Measurements from ENCODE around the gene SAMSN1. TPM values are rescaled to one million over a fixed set of nuclear protein-coding genes. Genes with fewer than 3 reads are reported as not detected.

Gene SAMSN1
- total RNA-seq, 5 donors from 2014 or later (not counting 1 experiment from before 2014, with no cell fraction given), result 25.3 to 64.6 (median 45.4) TPM

- 100% methylated on average over 2 of the region's 4 CpGs for WGBS (ENCODE audit: insufficient coverage)
- H3K4me1 Mint-ChIP-seq, result peaks cover 7 to 51% (median 20%) of the 10 kb centered on the region in 3 donors
- Histone ChIP-seq H3K4me3 (ENCODE audit: control insufficient read depth in 1 of 2, extremely low read depth in 1 of 2, low read length in 1 of 2) (no peak overlapping the region), H3K27me3 (replicated peaks in 1 of 2; ENCODE audit: control insufficient read depth in 2 of 2, extremely low read depth in 1 of 2, insufficient read depth in 2 of 2, low read length in 1 of 2) (no peaks in the 10 kb centered on the region), H3K9me3 (no peaks in the 10 kb centered on the region), H3K36me3 (ENCODE audit: control insufficient read depth in 2 of 2, extremely low read depth in 1 of 2, insufficient read depth in 1 of 2, low read length in 1 of 2) (no peaks in the 10 kb centered on the region), H3K4me1 (ENCODE audit: control insufficient read depth in 1 of 2, extremely low read depth in 1 of 2, insufficient read depth in 2 of 2, low read length in 2 of 2) (peaks cover 0 to 2% of the 10 kb centered on the region in 2 experiments), H3K27ac (ENCODE audit: low read length) (no peak overlapping the region)
- H3K4me3 Mint-ChIP-seq, result no peak overlapping the region
- POLR2A ChIA-PET, result no interaction called here
- DNase-seq (no peak), ATAC-seq (replicated peaks in 1 of 4) (no peak)
- H3K36me3 Mint-ChIP-seq, result no peaks in the 10 kb centered on the region
- H3K27me3 Mint-ChIP-seq, result no peaks in the 10 kb centered on the region
- CTCF ChIA-PET, result interaction anchor here (0.6 kb wide), 3 partner anchors 23 to 49 kb away, joined by 3 to 4 read pairs (median 3); no protein-coding TSS in a partner anchor
- H3K27ac Mint-ChIP-seq, result peak overlapping the region in 1 of 2 donors; percentile 4
- peaks cover 0 to 4% (median 4%) of the 10 kb centered on the region in 3 donors for H3K9me3 Mint-ChIP-seq
Measured at GRCh38 chr21:14583629-14584255, 37.6 kb upstream of the SAMSN1 start.

- Histone ChIP-seq H3K27me3 (replicated peaks in 1 of 2; ENCODE audit: control insufficient read depth in 2 of 2, extremely low read depth in 1 of 2, insufficient read depth in 2 of 2, low read length in 1 of 2) (no peaks in the 10 kb centered on the region), H3K27ac (ENCODE audit: low read length) (no peak overlapping the region), H3K36me3 (ENCODE audit: control insufficient read depth in 2 of 2, extremely low read depth in 1 of 2, insufficient read depth in 1 of 2, low read length in 1 of 2) (no peaks in the 10 kb centered on the region), H3K9me3 (no peaks in the 10 kb centered on the region), H3K4me3 (ENCODE audit: control insufficient read depth in 1 of 2, extremely low read depth in 1 of 2, low read length in 1 of 2) (no peak overlapping the region), H3K4me1 (ENCODE audit: control insufficient read depth in 1 of 2, extremely low read depth in 1 of 2, insufficient read depth in 2 of 2, low read length in 2 of 2) (peaks cover 0 to 2% of the 10 kb centered on the region in 2 experiments)
- Mint-ChIP-seq H3K9me3 (no peaks in the 10 kb centered on the region), H3K27me3 (no peaks in the 10 kb centered on the region), H3K4me1 (peaks cover 7 to 47% (median 20%) of the 10 kb centered on the region in 3 donors), H3K4me3 (no peak overlapping the region), H3K27ac (no peak overlapping the region), H3K36me3 (no peaks in the 10 kb centered on the region)
- WGBS (ENCODE audit: insufficient coverage), result 100% methylated on average over 1 of the region's 10 CpGs
- ChIA-PET CTCF (interaction anchor here in 1 of 2 donors (0.6 kb wide), 1 partner anchor 22 kb away, joined by 3 read pairs; no protein-coding TSS in a partner anchor), POLR2A (no interaction called here)
- no peak for DNase-seq
- ATAC-seq (replicated peaks in 1 of 4), result no peak
Measured at GRCh38 chr21:14582934-14583628, 37.0 kb upstream of the SAMSN1 start.

GRCh38 chr21:14581902-14582457, 35.9 kb upstream of the SAMSN1 start:
- H3K9me3 Mint-ChIP-seq, result no peaks in the 10 kb centered on the region

DNA sequence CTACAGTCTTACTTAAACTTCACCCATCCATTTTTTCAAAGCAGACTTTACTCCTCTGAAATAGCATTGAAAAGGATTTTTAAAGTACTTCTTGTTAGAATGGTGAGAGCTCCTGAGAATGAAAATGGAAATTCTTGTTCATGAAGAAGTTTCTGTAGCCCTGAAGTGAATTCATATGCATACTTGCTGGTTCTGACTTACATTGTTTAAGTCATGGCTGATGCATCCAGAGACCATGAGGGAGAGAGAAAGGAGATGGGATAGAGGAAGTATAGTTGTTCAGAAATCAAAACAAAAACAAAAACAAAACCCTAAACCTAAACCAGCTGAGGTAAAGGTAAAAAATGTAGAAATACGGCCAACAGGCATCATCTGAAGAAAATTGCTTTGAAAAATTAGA, 27.1 kb upstream of the SAMSN1 start:
- Mint-ChIP-seq H3K27ac (no peak overlapping the region), H3K36me3 (no peaks in the 10 kb centered on the region), H3K27me3 (no peaks in the 10 kb centered on the region), H3K4me1 (no peaks in the 10 kb centered on the region), H3K9me3 (no peaks in the 10 kb centered on the region), H3K4me3 (no peak overlapping the region)
- WGBS (ENCODE audit: insufficient coverage), result no CpG with 5 or more reads among the region's 1 CpG
- H3K36me3 ChIP-seq (ENCODE audit: control insufficient read depth in 2 of 2, extremely low read depth in 1 of 2, insufficient read depth in 1 of 2, low read length in 1 of 2), result no peaks in the 10 kb centered on the region
- ChIA-PET POLR2A (no interaction called here), CTCF (no interaction called here)
- no peak overlapping the region for H3K27ac ChIP-seq (ENCODE audit: low read length)
- H3K9me3 ChIP-seq, result no peaks in the 10 kb centered on the region
- H3K4me1 ChIP-seq (ENCODE audit: control insufficient read depth in 1 of 2, extremely low read depth in 1 of 2, insufficient read depth in 2 of 2, low read length in 2 of 2), result no peaks in the 10 kb centered on the region
- H3K4me3 ChIP-seq (ENCODE audit: control insufficient read depth in 1 of 2, extremely low read depth in 1 of 2, low read length in 1 of 2), result no peak overlapping the region
- H3K27me3 ChIP-seq (replicated peaks in 1 of 2; ENCODE audit: control insufficient read depth in 2 of 2, extremely low read depth in 1 of 2, insufficient read depth in 2 of 2, low read length in 1 of 2), result no peaks in the 10 kb centered on the region
- no peak for DNase-seq
- ATAC-seq (replicated peaks in 1 of 4), result no peak

More at GRCh38 chr21:14581902-14582457, 35.9 kb upstream of the SAMSN1 start:
- peak in 5 of 35 experiments; percentile 3 to 53 (median 8) for DNase-seq
- Histone ChIP-seq H3K9me3 (no peaks in the 10 kb centered on the region), H3K36me3 (ENCODE audit: control insufficient read depth in 2 of 2, extremely low read depth in 1 of 2, insufficient read depth in 1 of 2, low read length in 1 of 2) (no peaks in the 10 kb centered on the region), H3K4me1 (ENCODE audit: control insufficient read depth in 1 of 2, extremely low read depth in 1 of 2, insufficient read depth in 2 of 2, low read length in 2 of 2) (peaks cover 0 to 2% of the 10 kb centered on the region in 2 experiments), H3K4me3 (ENCODE audit: control insufficient read depth in 1 of 2, extremely low read depth in 1 of 2, low read length in 1 of 2) (peak overlapping the region in 1 of 2 donors; percentile 6), H3K27ac (ENCODE audit: low read length) (peak overlapping the region; percentile 35), H3K27me3 (replicated peaks in 1 of 2; ENCODE audit: control insufficient read depth in 2 of 2, extremely low read depth in 1 of 2, insufficient read depth in 2 of 2, low read length in 1 of 2) (no peaks in the 10 kb centered on the region)
- Mint-ChIP-seq H3K27me3 (no peaks in the 10 kb centered on the region), H3K4me1 (peaks cover 7 to 42% (median 18%) of the 10 kb centered on the region in 3 donors), H3K27ac (peak overlapping the region; percentile 72 to 77), H3K36me3 (no peaks in the 10 kb centered on the region), H3K4me3 (peak overlapping the region; percentile 8 to 53 (median 41))
- WGBS (ENCODE audit: insufficient coverage), result 53% methylated on average over 3 of the region's 6 CpGs
- ChIA-PET CTCF (no interaction called here), POLR2A (interaction anchor here in 1 of 2 donors (0.7 kb wide), 1 partner anchor 20 kb away, joined by 3 read pairs; no protein-coding TSS in a partner anchor)
- peak; percentile 67 to 87 (median 86) for ATAC-seq (replicated peaks in 1 of 4)

DNA sequence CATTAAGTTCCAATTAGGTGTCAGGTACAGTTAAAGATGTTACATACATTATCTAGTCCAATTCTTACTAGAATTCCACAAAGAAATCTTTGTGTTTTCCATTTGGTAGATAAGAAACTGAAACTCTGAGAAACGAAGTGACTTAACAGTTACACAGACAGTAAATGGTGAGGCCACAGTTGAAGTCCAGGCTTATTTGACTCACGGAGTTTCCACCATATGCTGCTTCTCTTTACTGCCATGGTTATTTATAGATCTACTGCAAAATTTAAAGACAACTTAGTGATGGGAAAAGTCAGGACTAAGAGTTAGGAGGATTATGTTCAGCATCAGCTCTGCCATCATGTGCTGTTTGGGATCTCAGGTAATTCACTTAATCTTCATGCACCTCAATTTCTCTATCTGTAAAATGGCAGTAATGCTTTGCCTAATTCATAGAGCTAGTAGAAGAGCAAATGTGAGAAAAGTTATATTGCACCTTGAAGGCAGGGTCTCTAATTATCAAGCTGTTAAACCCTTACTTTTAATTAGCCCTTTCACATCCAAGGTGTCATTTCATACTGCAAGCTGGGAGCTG, 26.2 kb upstream of the SAMSN1 start:
- H3K27me3 Mint-ChIP-seq, result no peaks in the 10 kb centered on the region
- no CpG with 5 or more reads among the region's 2 CpGs for WGBS (ENCODE audit: insufficient coverage)
- H3K9me3 Mint-ChIP-seq, result no peaks in the 10 kb centered on the region
- no peaks in the 10 kb centered on the region for H3K36me3 ChIP-seq (ENCODE audit: control insufficient read depth in 2 of 2, extremely low read depth in 1 of 2, insufficient read depth in 1 of 2, low read length in 1 of 2)
- no peaks in the 10 kb centered on the region for H3K4me1 Mint-ChIP-seq
- DNase-seq (no peak), ATAC-seq (replicated peaks in 1 of 4) (no peak)
- H3K27ac ChIP-seq (ENCODE audit: low read length), result no peak overlapping the region
- ChIA-PET POLR2A (interaction anchor here (0.6 kb wide), 2 partner anchors 95 to 117 kb away, joined by 3 read pairs; no protein-coding TSS in a partner anchor), CTCF (no interaction called here)
- no peaks in the 10 kb centered on the region for H3K36me3 Mint-ChIP-seq
- no peak overlapping the region for H3K27ac Mint-ChIP-seq
- no peaks in the 10 kb centered on the region for H3K27me3 ChIP-seq (replicated peaks in 1 of 2; ENCODE audit: control insufficient read depth in 2 of 2, extremely low read depth in 1 of 2, insufficient read depth in 2 of 2, low read length in 1 of 2)
- no peak overlapping the region for H3K4me3 Mint-ChIP-seq
- no peaks in the 10 kb centered on the region for H3K4me1 ChIP-seq (ENCODE audit: control insufficient read depth in 1 of 2, extremely low read depth in 1 of 2, insufficient read depth in 2 of 2, low read length in 2 of 2)
- H3K9me3 ChIP-seq, result no peaks in the 10 kb centered on the region
- no peak overlapping the region for H3K4me3 ChIP-seq (ENCODE audit: control insufficient read depth in 1 of 2, extremely low read depth in 1 of 2, low read length in 1 of 2)

DNA sequence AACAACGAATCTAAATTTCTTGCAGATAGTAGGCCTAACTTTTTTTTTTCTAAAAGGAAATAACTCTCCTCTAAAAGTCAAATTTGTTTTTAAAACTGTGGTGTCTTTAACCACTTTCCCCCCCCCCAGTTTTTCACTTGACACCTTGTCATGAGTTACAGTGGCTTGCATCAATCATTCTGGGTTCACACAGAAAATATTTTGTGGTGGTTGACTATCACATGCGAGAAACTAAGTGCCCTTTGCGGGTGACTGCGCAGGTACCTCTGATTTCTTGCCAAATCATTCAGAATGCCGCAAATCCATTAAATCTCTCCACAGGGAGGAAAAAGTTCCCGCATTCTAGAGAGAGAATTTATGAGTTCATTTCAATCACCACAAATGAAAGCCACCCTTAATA, 23.8 kb upstream of the SAMSN1 start:
- POLR2A ChIA-PET, result no interaction called here
- DNase-seq (peak in 4 of 35 experiments; percentile 3 to 36 (median 18)), ATAC-seq (replicated peaks in 1 of 4) (no peak)
- H3K9me3 ChIP-seq, result no peaks in the 10 kb centered on the region
- H3K4me1 ChIP-seq (ENCODE audit: control insufficient read depth in 1 of 2, extremely low read depth in 1 of 2, insufficient read depth in 2 of 2, low read length in 2 of 2), result no peaks in the 10 kb centered on the region
- no peaks in the 10 kb centered on the region for H3K27me3 Mint-ChIP-seq
- no peak overlapping the region for H3K27ac Mint-ChIP-seq
- no peak overlapping the region for H3K4me3 Mint-ChIP-seq
- 67% methylated on average over 1 of the region's 6 CpGs for WGBS (ENCODE audit: insufficient coverage)
- no peaks in the 10 kb centered on the region for H3K27me3 ChIP-seq (replicated peaks in 1 of 2; ENCODE audit: control insufficient read depth in 2 of 2, extremely low read depth in 1 of 2, insufficient read depth in 2 of 2, low read length in 1 of 2)
- H3K4me1 Mint-ChIP-seq, result peaks cover 0 to 2% (median 0%) of the 10 kb centered on the region in 3 donors
- CTCF ChIA-PET, result interaction anchor here in 1 of 2 donors (0.5 to 0.7 kb wide), 2 partner anchors 9 to 23 kb away, joined by 3 to 4 read pairs; no protein-coding TSS in a partner anchor
- no peaks in the 10 kb centered on the region for H3K36me3 ChIP-seq (ENCODE audit: control insufficient read depth in 2 of 2, extremely low read depth in 1 of 2, insufficient read depth in 1 of 2, low read length in 1 of 2)
- no peak overlapping the region for H3K27ac ChIP-seq (ENCODE audit: low read length)
- H3K36me3 Mint-ChIP-seq, result peaks cover 4% of the 10 kb centered on the region
- peaks cover 0 to 6% (median 0%) of the 10 kb centered on the region in 3 donors for H3K9me3 Mint-ChIP-seq
- no peak overlapping the region for H3K4me3 ChIP-seq (ENCODE audit: control insufficient read depth in 1 of 2, extremely low read depth in 1 of 2, low read length in 1 of 2)

Data from T-cell (primary cell).